Peyer's patch (tissue), 4 donors: ENCODE results near the gene ATP9A. TPM values are rescaled to one million over a fixed set of nuclear protein-coding genes. Genes with fewer than 3 reads are reported as not detected.

Source experiments
- DNase-seq, 3 donors: peaks; one replicate each; pipeline ENCODE4 v3.0.0-alpha.2; 2017 to 2019
- H3K27ac ChIP-seq, 4 donors: fragments of 200-600 bp; sonication (generic); one replicate each; pipeline ENCODE4 v1.5.1; 2016 to 2019
- H3K27me3 ChIP-seq, 2 donors: fragments of 200-600 bp; sonication (generic); one replicate each; pipeline ENCODE4 v1.5.1; 2019
- H3K36me3 ChIP-seq, 3 donors: fragments of 200-600 bp; sonication (generic); one replicate each; pipeline ENCODE4 v1.5.1; 2016 to 2019
- H3K4me1 ChIP-seq, 4 donors: fragments of 200-600 bp; sonication (generic); one replicate each; pipeline ENCODE4 v1.5.1; 2016 to 2019
- H3K4me3 ChIP-seq, 4 donors: fragments of 200-600 bp; sonication (generic); 1 replicate in 3 of 4; 2 replicates in 1 of 4; pipeline ENCODE4 v1.5.1; 2016 to 2019; ENCODE audit warnings: mild to moderate bottlenecking in 1 of 4
- H3K9me3 ChIP-seq, 4 donors: fragments of 200-600 bp; sonication (generic); one replicate each; pipeline ENCODE4 v1.5.1; 2016 to 2019; ENCODE audit warnings: mild to moderate bottlenecking in 1 of 4
- CTCF ChIP-seq, 6 experiments: fragments of 450-650 bp in 4 of 6; fragments of 200-600 bp in 2 of 6; sonication (generic) in 1 of 6; IDR thresholded peaks; one replicate each; pipeline ENCODE4 v1.5.1; 2017 to 2019; ENCODE audit warnings: antibody characterized with exemption in 6 of 6, mild to moderate bottlenecking in 3 of 6, moderate library complexity in 1 of 6
- POLR2A ChIP-seq, 2 donors: fragments of 450-650 bp; IDR thresholded peaks; one replicate each; pipeline ENCODE4 v1.5.1; 2017; ENCODE audit warnings: antibody characterized with exemption in 2 of 2, mild to moderate bottlenecking in 2 of 2, moderate library complexity in 2 of 2
- total RNA-seq, 4 donors: library from RNA; depleted of rRNA; stranded (reverse); fragments of >200 nt; gene quantifications; one replicate each; pipeline ENCODE4 v1.1.0, GENCODE V29; 2016

ATP9A gene
- total RNA-seq, 4 donors from 2014 or later = 27.2 to 73.1 (median 48.7) TPM

GRCh38 chr20:51595058-51595532, 173.1 kb downstream of the ATP9A start:
- Histone ChIP-seq H3K27me3 (no peaks in the 10 kb centered on the region), H3K4me3 (no peak overlapping the region), H3K27ac (peak overlapping the region in 1 of 4 donors; percentile 33), H3K4me1 (peaks cover 0 to 7% (median 0%) of the 10 kb centered on the region in 4 donors), H3K36me3 (peaks cover 0 to 6% (median 0%) of the 10 kb centered on the region in 3 donors), H3K9me3 (no peaks in the 10 kb centered on the region)
- peak; percentile 66 to 87 (median 84) for TF ChIP-seq CTCF (IDR thresholded peaks at IDR 0.05)
- no peak for TF ChIP-seq POLR2A (IDR thresholded peaks at IDR 0.05)
- peak; percentile 79 to 95 (median 89) for DNase-seq

- H3K27ac ChIP-seq = peak overlapping the region in 1 of 4 donors; percentile 33
- DNase-seq = no peak
- H3K36me3 ChIP-seq = no peaks in the 10 kb centered on the region
- H3K27me3 ChIP-seq = no peaks in the 10 kb centered on the region
- TF ChIP-seq POLR2A (IDR thresholded peaks at IDR 0.05) = no peak
- no peak for TF ChIP-seq CTCF (IDR thresholded peaks at IDR 0.05)
- H3K4me1 ChIP-seq = peaks cover 0 to 7% (median 0%) of the 10 kb centered on the region in 4 donors
- no peaks in the 10 kb centered on the region for H3K9me3 ChIP-seq
- no peak overlapping the region for H3K4me3 ChIP-seq
These were observed 173.7 kb downstream of the ATP9A start for GRCh38 chr20:51594236-51595057.

- Histone ChIP-seq H3K4me3 (no peak overlapping the region), H3K27ac (no peak overlapping the region), H3K9me3 (no peaks in the 10 kb centered on the region), H3K27me3 (no peaks in the 10 kb centered on the region), H3K36me3 (no peaks in the 10 kb centered on the region), H3K4me1 (peaks cover 0 to 7% (median 0%) of the 10 kb centered on the region in 4 donors)
- no peak for TF ChIP-seq POLR2A (IDR thresholded peaks at IDR 0.05)
- no peak for TF ChIP-seq CTCF (IDR thresholded peaks at IDR 0.05)
- no peak for DNase-seq
These were observed 174.6 kb downstream of the ATP9A start for GRCh38 chr20:51593584-51593983.

- TF ChIP-seq POLR2A (IDR thresholded peaks at IDR 0.05) (no peak), CTCF (IDR thresholded peaks at IDR 0.05) (no peak)
- H3K4me1 ChIP-seq = peaks cover 0 to 7% (median 0%) of the 10 kb centered on the region in 4 donors
- no peak for DNase-seq
- no peaks in the 10 kb centered on the region for H3K36me3 ChIP-seq
- H3K27me3 ChIP-seq = no peaks in the 10 kb centered on the region
- H3K9me3 ChIP-seq = no peaks in the 10 kb centered on the region
- no peak overlapping the region for H3K27ac ChIP-seq
- no peak overlapping the region for H3K4me3 ChIP-seq
These were observed 175.6 kb downstream of the ATP9A start for GRCh38 chr20:51592564-51592963.

- Histone ChIP-seq H3K4me1 (peaks cover 0 to 7% (median 0%) of the 10 kb centered on the region in 4 donors), H3K36me3 (no peaks in the 10 kb centered on the region), H3K9me3 (no peaks in the 10 kb centered on the region), H3K4me3 (no peak overlapping the region), H3K27ac (no peak overlapping the region), H3K27me3 (no peaks in the 10 kb centered on the region)
- no peak for DNase-seq
- no peak for TF ChIP-seq CTCF (IDR thresholded peaks at IDR 0.05)
- no peak for TF ChIP-seq POLR2A (IDR thresholded peaks at IDR 0.05)
These were observed 176.3 kb downstream of the ATP9A start for GRCh38 chr20:51591871-51592270.
